ENCODE data around the gene PDXDC1.
"Not testable (repeated sequence)": the region's sequence is repeated elsewhere in the genome, so short reads cannot be mapped to it uniquely, and the experiment has no call there.

Gene PDXDC1

DNA sequence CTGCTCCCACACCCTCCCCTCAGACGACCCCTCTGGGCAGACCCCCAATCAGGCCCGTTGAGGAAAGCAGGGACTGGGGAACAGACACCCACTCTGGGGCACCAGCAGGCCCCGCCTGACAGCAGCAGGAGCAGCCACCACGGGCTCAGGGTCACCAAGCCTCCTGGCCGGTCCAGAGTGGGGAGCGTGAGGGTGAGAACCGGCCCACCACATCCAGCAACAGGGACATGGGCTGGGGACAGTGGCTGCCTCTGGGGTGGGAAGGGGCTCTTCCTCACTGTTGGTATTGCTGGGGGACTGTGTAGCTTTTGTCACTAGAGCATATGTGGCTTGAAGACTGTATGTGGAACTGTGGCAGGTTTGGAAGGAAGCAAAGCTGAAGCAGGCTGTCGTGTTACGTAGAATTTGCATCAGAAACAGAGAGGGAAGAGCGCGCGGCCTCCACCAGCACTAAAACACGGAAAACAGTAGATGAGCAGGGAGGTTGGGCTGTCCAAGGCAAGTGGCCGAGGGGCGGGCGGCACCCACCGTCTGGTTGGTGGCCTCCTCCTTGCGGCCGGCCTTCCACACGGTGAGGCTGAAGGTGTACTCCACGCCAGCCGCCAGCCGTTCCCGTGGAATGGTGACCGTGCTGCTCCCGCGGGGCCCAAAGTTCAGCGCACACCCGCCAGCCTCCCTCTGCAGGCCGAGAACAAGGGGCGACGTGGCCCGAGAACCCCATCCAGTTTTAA, 160.1 kb downstream of the PDXDC1 start:
- DNase-seq (ENCODE audit: low spot score) = not testable (repeated sequence)

DNA sequence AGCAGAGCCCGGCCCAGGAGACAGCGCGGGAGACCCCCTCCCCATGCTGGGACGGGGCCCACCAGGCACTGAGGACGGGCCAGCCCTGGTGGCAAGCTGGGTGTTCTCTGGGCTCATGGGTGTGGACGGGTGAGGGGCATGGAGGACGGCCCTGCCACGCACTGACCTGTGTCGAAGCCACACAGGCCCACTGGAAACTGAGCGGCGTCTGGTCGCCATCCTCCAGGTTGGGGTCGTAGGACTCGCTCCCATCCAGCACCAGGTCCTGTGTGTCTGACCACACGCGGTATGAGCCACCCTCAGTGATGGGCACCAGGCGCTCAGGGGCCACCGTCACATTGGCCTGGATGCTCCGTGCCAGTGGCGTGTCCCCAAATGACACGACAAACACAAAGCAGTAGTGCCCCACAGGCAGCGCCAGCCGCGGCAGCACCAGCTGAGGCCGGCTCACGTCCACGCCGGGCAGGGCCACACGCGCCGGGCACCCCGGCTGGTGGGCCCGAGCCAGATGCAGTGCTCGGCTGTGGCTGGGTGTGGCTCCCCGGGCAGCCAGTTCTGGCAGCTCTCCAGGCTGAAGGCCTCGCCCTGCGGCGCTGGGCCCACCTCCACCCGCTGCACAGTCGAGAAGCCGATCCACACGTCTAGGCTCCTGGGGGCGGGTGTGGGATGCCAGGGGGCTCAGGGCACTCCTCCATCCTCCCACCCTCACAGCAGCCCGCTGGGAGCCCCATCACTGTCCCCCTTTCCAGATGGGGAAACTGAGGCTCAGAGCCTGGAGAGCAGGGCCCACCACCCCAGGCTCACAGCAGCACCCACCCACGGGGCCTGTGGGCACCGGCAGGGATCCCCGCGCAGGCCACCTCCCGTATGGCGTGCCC, 160.9 kb downstream of the PDXDC1 start:
- not testable (repeated sequence) for DNase-seq (ENCODE audit: low spot score)

DNA sequence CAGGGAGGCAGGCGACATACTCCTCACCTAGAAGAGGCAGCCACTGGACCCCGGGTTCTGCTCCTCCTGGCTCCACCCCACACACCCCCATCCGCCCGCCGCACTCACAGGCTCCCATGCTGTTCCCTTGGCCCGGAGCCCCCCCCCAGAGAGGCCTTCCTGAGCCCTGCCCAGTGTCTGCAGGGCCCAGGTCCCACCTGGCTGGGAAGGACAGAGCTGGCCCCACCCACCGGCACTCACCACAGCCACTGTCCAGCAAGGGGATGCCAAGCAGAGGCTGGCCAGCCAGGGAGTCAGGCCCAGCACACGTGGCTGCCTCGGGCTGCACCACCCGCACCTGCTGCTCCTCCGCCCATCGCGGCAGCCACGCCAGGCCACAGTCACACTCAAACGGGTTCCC, 162.7 kb downstream of the PDXDC1 start:
- not testable (repeated sequence) for DNase-seq (ENCODE audit: low spot score)

DNA sequence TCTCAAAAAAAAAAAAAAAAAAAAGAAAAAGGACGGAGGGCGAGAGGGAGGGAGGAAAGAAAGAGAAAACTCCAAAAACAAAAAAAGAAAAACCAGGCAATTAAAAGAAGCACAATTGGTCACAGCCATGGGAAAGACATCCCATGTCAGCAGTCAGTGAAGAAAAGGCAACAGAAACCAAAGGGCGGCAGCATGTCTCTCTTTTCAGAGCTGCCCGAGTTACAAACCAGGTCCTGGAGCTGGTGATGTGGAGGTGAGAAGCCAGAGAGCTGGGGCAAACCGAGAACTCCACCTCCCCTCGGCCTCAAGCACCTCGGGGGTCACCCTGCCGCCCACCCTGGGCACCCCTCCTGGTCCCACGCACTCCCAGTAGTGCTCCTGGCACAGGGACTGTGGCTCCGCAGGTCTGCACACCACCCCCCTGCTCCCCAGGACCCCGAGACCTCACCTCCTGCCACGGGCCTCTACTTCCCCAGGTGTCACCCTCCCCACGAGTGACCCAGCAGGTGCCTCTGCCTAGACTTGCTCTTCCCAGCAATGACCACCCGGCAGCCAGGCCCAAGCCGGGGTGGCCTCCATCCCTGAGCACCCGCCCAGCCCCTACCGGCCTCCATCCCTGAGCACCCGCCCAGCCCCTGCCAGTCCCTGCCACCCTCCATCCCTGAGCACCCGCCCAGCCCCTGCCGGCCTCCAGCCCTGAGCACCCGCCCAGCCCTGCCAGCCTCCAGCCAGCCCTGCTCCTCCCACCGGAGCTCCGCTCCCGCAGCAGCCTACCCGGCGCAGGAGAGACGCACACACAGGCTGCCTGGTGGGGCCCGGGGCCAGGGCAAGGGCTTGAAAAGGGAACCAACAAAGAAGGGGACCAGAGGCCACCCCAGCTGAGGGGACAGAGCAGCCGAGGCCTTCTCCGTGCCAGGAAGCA, 165.9 kb downstream of the PDXDC1 start:
- not testable (repeated sequence) for DNase-seq (ENCODE audit: low spot score)

DNA sequence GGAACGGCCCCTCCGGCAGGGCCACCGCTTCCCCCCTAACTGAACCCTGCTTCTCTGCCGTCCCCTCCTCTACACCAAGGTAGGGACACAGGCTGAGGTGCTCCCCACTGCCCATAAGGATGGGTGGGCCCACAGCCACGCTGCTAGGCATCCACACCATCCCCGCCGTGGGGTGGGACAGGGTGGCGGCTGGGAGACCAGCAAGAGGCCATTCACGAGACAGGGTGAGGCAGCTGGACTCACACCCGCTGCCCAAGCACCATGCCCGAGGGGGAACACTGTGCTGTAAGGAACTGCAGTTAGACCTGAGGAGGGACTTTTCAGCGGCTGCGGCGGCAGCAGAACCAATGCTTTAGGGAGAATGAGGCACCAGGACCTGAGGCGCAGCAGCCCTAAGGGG, 166.8 kb downstream of the PDXDC1 start:
- DNase-seq (ENCODE audit: low spot score) = no peak

DNA sequence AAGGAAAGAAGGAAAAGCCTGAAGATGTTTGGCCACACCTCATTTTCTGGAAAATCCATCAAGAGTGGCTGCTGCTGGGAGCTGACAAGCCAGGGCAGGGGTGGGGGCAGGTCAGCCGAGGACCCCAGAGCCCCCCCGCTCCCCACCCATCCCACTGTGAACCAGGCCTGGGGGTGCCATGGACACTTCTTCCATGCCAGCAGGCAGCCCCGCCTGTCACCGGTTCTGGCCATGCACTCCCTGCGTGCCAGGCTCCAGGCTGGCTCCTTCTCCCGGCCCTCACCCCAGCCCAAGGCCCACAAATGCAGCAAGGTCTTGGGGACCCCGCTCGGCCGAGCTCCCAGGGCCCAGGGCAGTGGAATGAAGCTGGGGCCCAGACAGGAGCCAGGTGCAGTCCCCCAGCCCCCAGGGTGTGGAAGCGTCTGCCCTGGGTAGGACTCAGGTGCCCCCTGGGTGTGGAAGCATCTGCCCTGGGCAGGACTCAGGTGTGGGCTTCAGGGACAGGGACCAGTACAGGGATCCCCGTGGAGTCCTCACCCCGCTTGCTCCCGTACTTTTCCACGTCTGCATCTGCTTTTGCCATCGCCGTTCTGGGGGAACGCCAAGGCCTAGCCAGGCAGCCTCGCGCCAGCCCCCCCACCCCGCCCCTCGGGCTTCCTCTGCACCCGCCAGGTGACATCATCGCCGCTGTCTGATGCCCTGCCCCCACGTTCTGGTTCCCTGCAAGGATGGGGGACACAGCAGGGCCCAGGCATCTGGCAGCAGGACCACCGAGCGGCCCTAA, 167.5 kb downstream of the PDXDC1 start:
- DNase-seq (ENCODE audit: low spot score) = not testable (repeated sequence)

DNA sequence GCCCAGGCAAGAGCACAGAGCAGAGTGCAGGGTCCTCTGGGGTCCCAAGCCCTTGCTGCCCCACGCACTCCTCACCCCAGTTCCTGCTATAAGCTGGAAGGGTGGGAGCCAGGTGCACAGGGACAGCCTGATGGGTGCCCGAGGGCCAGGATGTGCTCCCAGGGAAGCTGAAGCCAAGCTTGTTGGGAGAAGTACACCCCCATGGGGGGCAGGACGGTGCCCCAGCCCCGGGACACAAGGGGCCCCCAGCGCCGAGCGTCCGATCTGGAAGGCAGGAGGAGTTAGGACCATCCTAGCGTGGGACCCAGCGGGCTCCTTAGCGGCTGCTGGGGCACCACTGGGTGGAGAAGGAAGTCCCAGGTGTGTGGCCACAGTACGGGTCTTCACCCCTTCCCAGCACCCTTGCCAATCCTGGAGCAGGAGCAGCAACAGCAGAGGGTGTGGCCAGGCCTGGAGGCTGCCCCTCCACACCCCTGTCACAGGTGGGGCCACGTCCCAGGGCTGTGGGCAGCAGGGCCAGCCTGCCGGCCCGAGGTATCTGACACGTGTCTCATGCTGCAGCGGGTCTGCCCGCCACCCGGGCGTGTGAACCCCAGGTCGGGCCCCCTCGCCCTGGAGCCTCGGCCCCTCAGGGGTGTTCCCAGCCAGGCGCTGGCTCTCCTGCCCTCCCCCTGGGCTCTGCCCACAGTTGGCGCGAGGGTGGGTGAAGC, 168.2 kb downstream of the PDXDC1 start:
- not testable (repeated sequence) for DNase-seq (ENCODE audit: low spot score)

DNA sequence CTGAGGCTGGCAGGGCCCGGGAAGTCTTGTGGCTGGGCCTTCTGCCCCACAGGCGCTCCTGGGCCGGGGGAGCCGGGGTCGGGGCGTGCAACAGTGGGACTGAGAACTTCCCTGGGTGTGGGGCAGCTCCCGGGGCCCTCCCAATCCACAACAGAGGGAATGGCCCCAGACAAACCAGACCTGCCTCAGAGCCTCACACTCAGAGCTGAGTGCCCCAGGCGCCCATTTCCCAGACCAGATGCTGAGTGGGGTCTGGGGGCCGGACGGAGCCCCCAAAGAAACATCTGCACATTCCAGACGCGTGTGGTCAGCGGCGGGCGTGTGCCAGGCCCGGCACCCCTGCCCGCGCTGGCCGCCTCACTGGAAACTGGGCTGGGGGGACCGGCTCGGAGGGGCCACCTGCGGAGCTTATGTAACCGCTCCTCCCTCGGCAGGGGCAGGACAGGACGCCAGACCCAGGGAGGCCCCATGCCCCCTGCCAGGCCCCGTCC, 168.8 kb downstream of the PDXDC1 start:
- not testable (repeated sequence) for DNase-seq (ENCODE audit: low spot score)

DNA sequence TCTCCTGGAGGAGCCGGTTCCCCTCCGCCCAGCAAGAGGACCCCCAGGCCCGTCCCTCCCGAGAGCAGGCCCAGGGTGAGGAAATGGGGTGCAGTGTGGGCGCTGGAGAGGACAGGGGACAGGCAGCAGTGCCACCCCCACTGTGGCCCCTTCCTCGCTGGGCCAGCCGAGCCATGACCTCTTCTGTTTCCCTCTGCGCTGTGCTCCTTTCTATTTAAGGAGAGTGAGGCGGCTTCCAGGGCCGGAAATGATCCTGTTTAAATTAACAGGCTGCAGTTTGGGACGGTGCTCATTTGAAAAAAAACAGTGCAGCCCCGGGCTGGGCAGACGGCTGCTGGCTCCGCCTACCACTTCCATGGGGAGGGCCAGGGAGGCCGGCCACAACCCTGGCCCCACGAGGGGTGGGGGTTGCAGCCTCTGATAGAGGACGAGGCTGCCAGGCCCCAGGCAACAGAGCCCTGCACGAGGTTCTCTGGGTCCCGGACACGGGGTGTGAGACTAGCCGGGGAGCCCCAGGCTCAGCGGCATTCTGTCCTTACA, 169.3 kb downstream of the PDXDC1 start:
- DNase-seq (ENCODE audit: low spot score) = not testable (repeated sequence)

DNA sequence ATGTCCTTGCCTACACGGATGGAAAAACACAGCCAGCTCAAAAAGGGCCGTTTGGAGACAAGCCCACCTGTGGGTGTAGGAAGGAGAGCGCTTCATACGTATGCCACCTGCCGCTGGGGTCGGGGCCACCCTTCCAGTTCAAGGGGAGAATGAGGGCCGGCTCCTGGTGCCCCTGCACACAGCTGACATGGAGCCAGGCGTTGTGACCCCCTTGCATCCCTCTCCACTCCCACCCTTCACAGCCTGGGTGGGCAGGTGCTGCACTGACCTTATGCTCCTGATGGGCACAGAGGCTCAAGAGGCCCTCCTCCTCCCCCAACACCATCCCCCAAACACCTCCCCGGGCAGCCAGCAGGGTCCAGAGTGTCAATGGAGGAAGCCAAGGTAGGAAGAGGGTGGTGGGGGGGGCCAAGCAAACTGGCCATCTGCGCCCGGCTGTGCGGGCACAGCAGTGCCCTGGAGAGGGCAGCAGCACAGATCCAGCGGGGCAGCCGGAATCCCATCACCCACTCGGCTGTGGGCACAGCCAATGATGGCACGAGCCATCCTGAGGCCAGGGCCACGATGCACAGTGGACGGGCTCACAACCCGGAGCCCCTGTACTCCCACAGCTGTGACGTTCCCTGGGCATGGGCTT, 170.1 kb downstream of the PDXDC1 start:
- not testable (repeated sequence) for DNase-seq (ENCODE audit: low spot score)

DNA sequence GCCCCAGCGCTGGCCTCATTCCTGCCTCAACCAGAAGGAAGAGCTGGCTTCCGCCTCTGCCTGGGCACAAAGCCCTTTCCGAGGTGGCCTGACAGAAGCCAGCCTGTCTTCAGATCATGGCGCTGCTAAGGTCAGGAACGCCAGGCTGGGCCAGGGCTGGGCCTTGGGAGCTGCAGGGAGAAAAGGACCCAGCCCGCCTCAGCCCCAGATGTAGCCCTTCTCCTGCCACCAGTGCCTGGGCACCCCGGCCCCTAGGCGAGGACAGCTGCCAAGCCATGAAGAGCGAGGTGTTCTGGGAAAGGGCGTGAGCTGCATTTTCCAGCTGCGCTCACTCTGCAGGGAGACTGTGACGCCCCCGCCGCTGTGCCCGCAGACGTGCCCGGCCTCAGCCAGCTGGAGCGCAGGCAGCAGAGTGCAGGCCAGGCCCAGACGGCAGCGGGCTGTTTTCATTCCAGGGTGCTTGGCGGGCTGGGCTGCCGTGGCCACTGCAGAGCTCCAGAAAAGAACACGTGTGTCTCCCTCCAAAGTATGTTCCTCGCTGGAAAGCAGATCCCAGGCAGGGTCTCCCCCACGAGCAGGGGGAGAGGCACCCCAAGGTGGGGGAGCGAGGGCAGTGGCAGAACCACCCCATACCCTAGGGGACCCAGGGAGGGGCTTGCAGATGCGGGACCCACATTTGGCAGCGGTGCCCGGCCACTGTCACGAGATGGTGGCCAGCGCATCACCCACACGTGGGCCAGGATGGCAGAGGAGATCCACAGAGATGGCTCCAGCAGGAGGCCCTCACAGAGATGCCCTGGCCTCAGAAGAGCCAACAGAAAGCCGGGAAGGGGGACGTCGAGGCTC, 170.8 kb downstream of the PDXDC1 start:
- not testable (repeated sequence) for DNase-seq (ENCODE audit: low spot score)

DNA sequence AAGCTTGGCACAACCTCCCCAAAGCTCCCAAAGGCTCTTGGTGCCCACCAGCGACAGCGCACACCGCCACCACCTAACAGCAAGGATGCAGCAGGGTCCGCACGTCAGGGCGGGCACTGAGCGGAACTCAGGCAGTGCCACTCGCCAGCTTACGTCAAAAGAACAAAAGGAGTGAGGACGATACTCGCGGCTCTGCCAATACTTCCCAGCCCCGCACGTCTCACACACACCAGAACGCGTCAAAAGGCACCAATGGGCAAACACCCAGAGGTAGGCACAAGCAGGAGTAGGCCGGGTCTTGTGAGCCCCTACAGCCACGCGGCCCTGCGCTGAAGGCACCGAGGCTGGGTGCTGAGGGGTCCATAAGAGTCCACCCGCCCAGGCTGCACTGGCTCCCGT, 171.4 kb downstream of the PDXDC1 start:
- not testable (repeated sequence) for DNase-seq (ENCODE audit: low spot score)

DNA sequence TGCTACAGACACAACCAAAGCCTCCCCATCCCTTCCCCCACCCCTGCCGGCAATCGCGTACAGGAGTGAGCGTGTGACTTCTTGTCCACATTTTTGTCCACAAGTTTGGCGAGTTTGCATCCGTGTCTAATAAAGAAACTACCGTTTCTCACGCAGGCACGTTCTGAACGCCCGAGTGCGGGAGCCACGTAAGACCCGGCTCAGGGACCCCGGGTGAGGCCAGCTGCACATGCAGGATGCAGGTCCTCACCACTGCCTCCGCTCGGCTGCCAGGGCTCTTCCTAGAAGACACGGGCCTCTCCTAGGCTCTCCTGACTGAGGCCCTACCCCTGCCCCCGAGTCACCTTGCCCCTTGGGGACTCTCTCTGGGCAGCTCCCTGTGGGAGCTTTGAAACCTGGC, 174.0 kb downstream of the PDXDC1 start:
- not testable (repeated sequence) for DNase-seq (ENCODE audit: low spot score)

DNA sequence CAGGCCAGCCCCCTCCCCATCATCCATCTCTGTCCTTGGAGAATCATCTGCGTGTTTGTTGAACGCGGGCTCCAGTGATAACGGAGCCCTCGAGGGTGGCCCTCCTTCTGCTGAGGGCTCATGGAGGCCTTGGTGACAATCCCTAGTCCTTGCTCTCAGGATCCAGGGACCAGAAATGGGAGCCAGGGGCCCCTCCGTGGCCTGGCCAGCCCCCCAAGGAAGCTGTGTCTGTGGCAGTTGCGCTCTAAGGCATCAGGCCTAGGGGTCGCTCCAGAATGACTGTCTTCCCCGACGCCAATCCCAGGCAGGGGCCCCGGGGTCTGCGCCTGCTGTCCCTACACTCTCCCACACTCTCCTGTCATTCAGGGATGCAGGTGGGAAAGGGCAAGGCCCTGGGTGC, 174.4 kb downstream of the PDXDC1 start:
- not testable (repeated sequence) for DNase-seq (ENCODE audit: low spot score)

DNA sequence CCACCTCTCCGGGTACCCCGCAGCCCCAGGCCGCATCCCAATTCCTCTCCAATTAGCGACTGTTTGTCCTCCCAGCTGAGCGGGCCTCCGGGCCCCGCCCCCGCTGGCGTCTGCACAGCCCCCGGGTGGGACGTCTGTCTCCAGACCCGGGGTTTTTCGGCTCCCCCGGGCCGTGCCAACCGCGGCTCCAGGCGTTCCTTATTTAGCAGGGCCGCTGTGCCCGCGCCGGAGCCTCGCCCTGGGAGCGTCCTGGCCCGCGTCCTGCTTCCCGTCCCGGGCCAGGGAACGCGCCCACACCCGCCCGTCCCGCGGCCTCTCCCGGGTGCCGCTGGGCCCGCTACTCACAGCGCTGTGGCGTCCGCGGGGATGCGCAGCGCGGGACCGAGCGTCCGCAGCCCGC, 179.2 kb downstream of the PDXDC1 start:
- not testable (repeated sequence) for DNase-seq (ENCODE audit: low spot score)

DNA sequence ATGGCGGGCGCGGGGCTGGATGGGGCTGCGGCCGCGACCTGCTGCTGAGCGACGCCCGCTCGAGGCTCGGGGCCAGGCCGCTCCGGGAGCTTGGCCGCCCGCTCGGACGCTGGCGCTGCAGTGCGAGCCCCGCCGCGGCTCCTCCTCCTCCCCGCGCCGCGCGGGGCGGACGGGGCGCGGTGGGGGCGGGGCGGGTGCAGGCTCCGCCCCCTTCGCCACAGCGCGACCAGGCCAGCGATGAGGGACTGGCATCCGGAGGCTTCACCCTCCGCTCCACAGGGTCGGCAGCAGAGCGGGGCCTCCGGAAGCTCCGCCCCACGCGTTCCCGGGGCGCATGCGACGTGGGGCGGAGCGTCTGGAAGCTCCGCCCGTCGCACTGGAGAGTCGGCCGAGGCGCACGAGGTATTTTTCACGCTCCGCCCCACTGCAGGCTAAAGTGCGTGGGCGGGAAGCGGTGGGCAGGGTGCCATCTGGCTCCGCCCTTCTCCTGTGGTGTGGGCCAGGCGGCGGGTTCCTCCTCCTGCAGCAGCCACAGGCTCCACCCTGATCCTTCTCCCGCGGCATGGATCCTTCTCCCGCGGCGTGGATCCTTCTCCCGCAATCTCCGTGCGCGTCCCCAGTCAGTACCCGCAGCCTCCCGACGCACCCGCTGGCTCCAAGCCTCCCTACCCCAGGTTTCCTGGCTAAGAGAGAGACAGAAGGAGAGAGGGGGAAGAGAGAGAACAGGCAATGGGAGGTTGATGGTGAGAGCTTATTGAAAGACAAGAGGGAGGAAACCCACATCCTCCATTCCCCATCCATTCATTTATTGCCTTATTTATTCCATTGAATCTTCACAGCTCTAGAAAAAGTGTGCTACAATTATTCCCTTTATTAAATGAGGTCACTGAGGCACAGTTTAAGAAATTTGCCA, 180.1 kb downstream of the PDXDC1 start:
- DNase-seq (ENCODE audit: low spot score) = peak; percentile 63

DNA sequence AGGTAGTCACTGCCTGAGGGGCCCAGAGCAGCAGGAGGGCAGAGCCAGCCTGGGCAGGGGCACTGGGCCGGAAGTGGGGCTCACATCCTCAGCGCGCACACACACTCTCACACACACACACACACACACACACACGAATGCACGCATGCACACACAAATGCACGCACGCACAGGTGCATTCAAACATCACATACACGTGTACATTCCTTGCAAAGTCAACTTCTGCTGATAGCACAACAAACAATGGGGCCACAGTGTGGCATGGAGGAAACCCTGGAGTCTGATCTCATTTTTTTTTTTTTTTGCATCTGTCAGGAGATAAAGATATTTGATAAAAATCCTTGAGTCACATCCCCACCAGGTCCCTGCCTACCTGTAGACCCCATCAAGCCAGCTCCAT, 182.8 kb downstream of the PDXDC1 start:
- not testable (repeated sequence) for DNase-seq (ENCODE audit: low spot score)

DNA sequence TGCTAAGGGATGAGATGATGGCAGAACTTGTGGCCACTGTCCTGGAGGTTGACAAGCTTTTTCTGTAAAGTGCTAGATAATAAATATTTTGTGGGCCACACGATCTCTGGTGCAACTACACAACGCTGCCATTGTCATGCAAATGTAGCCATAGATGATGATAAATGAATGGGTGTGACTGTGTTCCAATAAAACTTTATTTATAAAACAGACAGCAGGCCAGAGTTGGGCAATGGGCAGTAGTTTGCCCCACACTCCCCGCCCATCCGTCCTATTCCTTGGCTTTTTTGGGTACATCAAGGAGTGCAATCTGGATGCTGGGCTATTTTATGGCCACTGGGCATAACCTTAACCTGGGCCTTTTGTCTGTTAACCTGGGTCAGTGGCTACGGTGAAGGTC, 184.8 kb downstream of the PDXDC1 start:
- DNase-seq (ENCODE audit: low spot score) = not testable (repeated sequence)

Data from HuH-7.5 (cell line).